SIG-M5 (cell line): ENCODE data around the gene NDUFB6.
A peak's percentile ranks its signal among the peaks of the same experiment; 100 is the strongest.
"Not testable (repeated sequence)": the region's sequence is repeated elsewhere in the genome, so short reads cannot be mapped to it uniquely, and the experiment has no call there.

Source experiments
- DNase-seq: peaks from one replicate; lab custom pipeline; 2025; lab: John Stamatoyannopoulos, UW

Gene NDUFB6

DNA sequence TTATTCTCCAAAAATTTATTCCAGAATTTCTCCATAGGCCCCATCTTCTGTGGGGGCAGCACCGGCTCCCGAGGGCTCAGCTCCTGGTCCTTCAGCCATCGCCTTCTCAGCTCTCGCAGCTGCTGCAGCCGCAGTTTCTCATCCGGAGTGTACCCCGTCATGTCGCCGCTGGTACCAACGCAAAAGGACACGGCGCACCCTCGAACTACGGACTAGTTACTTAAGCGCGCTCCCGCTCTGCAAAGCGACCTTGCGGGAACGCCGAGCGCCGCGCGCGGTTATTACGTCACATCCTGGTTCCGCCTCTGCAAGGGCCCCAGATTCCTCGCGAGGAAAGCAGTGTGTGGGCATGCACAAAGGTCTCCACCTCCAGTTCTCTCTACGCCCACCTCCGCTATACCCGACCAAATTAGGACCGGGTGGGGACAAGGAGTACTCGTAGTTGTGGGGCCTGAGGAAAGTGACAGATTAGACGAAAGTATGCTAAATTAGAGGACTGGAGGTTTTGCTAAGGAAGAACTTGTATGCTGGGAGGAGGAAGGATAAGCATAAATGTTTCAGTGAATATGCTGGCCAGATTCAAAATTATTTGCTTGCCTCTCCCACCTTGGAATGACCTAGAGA is at the start of gene NDUFB6:
Gene NDUFB6, minus strand, starts transcription at position 260 of the 624 bp plus-strand sequence. Its CDS starts 99 bp downstream, at position 161.
- DNase-seq: peak; percentile 82

DNA sequence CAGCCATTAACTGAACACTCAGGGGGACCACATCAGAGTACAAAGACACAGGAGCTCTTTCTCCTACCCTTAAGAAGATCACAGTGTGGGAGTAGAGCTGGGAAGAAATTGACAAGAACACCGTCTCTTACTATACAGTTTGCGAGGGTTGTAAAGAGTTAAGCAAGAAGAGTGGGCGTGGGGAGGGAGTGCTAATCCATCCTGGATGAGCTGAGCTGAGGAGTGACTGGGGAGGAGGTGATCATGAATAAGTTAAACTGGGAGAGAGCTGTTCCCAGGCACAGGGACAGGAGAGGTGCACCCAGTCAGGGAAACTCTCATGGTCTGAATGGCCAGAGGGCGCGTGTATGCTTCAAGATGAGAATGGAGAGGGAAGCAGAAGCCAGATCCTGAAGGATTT is 45.3 kb upstream of the NDUFB6 start:
- DNase-seq: no peak

DNA sequence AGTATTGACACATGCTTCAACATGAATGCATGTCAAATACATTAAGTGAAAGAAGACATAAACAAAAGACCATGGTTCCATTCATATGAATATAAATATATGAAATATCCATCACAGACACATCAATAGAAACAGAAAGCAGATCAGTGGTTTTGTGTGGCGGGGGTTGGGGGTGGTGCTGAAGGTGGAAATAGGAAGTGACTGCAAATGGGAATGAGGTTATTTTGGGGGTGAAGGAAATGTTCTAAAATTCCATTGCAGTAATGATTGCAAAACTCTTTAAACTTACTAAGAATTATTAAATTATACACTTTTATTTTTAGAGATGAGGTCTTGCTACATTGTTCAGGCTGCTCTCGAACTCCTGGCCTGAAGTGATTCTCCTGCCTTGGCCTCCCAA is 33.9 kb upstream of the NDUFB6 start:
- DNase-seq: no peak

DNA sequence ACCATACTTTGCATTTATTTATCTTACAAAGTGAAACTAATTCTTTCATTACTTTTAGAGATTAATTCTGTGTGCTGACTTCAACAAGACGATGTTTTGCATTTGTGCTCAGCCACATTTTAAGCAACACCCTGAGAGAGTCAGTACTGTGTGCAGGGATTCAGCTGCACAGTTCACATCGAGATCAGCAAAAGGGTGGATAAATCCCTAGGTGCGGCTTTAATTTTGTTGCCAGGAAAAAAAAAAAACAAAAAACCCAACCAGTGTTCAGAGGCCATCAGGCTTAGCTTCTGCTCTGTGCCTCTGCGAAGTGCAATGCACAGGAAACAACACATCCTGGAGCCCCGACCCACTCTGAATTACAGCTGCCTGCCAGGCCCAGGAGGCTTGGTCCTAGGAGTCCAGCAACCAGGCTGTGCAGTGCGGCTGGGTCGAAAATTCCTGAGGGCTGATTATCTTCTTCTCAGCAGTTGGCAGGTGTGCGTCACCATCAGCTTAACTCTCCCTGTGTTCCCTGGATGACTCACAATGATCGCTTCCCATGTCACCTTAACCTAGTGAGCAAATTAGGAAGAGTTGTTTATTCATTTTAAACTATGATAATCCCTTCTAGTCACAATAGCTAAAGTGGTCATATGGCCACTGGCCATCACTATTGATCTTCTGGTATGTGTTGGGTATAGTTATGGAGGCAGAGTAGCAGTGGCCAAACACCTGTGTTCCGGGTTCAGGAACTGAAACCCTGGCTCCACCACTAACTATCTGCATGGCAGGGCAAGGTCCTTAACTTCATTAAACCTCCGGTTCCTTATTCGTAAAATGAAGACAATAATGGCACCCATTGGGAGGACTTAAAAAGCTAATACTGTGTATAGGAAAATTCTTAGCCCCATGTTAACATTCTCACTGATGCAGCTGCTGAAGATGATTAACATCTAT is 31.2 kb upstream of the NDUFB6 start:
- no peak for DNase-seq

DNA sequence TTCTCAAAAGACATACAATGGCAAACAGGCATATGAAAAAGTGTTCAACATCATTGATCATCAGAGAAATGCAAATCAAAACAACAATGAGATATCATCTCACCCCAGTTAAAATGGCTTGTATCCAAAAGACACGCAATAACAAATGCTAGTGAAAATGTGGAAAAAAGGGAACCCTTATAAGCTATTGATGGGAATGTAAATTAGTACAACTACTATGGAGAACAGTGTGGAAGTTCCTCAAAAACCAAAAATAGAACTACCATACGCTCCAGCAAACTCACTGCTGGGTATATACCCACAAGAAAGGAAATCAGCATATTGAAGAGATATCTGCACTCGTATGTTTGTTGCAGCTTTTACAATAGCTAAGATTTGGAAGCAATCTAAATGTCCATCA is 26.1 kb upstream of the NDUFB6 start:
- not testable (repeated sequence) for DNase-seq

DNA sequence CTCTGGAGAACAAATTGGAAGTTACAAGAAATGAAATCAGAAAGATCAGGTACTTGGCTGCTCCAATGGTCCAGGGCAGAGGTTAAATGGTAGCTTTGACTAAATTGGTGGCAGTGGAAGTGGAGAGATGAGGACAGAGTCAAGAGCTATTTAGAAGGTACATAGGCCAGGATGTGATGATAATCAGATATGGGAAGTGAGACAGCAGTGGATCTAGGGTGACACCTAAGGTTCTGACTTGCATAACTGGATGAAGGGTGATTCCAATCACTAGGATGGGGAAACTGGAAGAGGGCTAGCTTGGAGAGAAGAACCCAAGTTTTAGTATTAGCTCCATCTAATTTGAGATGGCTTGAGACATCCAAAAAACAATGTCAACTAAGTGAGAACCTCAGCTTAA is 24.0 kb upstream of the NDUFB6 start:
- DNase-seq: no peak

DNA sequence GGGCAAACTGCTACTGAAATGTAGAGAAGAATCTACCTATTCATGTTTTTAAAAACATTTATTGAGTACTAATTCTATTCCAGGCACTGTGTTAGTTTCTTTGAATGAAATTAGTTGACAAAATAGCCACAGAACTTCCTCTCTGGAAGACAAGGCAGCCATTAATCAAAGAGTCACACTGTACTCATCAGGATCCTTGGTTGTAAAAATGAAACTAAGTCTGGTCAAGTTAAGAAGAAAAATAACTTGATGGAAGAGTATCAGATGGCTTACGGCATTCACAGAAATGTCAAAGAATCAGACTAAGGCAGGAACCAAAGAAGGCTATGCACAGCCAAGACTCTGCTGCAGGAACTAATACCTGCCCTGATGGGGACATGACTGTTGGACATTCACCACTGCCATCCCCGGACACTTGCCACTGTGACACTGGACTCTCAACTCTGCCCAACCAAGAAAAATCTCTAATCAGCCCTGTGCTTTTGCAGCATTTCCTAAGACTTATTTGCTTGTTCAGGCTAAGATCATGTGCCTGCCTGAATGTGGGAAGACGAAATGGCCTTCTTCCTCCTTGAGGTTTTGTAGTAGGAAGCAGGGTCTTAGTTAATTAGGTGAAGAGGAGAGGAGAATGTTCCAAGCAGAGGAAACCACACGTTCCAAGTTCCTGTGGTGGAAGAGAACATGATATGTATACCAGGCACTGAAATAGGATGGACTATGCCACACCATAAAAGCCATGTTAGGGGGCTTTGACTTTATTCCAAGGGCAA is 23.3 kb upstream of the NDUFB6 start:
- no peak for DNase-seq

DNA sequence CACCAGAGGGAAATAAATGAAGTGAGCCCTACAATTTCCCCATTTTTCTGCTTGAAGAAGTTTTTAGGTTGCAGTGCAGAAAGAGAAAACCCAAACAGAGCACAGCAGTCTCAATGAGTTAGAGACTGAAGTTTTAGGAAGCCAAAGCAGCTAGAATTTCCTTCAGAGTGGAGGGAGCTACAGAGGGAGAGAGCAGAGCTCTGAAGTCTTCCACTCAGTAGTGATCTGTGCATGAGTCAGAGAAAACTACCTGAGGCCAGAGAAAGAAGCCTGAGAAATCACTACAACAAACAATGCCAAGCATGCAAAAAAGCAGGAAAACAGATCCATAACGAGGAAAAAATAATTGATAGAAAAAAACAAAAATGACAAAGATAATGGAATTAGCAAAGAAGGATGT is 17.9 kb upstream of the NDUFB6 start:
- no peak for DNase-seq

DNA sequence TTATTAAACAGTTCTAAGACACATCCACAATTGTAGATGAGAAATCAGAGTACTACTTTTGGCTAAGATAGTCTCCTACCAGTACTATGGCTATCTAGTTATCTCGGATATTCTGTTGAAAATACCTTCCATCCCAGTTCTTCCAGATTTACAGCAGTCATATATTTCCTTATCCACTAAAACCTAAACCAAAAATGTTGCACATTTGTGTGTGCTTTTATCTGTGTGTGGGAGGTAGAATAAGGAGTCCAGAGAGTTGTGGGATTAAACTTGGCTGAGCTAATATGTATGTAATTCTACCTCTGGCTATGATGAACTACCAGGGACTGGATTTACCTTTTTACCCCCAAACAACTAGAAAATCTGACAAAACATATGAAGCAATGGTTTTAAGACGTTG is 17.5 kb upstream of the NDUFB6 start:
- no peak for DNase-seq

DNA sequence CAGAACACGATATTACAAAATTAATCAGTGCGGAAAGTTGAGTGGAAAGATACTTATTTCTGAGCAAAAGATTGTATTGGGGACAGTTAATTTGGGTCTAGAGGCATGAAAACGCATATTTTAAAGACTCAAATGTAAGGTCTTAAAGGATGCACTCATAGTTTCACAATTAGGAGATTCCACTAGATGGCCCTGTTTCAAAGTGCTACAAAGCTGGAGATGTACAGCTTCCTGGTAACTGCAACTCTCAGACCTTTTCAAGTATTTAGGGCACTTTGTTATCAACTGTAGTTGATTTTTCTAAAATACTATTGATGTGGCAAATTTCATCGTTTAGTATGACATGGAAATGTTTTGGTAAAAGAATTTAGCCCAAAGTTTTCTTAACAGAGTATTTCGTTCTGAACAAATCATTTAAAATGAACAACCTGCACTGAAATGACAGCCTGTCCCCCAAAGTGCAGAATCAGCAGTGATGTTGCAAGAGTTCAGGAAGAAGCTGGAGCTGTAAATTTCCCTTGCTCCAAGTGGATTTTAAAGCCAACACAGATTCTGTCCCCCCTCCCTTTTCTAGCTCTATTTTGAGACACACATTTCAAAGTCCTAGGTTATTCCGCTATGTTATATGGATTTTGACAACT is 16.2 kb upstream of the NDUFB6 start:
- no peak for DNase-seq

DNA sequence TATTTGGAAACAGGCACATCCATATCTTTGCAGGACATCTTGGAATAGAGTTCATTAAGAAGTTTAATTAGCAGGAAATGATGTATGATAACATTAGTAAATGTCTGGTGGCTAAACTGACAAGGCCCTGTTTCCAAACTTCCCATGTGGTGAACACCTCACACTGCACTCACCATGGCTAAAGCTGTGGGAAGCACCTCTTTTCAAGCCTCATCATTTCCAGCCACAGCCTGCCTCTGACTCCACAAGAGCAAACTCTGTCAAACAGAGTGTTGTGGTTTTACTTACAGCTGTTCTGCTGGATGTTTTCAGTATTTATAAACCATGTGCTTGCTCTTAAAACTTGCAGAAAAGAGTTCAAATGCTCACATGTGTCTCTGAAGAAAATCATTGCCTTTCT is 14.9 kb upstream of the NDUFB6 start:
- DNase-seq: no peak

DNA sequence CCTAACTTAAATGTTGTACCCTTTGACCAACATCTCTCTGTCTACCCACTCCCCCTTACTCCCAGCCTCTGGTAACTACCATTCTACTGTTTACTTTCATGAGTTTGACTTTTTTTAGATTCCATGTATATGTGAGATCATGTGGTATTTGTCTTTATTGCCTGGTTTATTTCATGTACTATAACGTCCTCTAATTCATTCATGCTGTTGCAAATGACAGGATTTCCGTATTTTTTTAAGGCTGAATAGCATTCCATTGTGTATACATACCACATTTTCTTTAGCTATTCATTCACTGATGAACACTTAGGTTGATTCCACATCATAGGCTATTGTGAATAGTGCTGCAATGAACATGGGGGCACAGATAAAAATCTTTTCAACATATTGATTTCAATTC is 11.8 kb upstream of the NDUFB6 start:
- DNase-seq: no peak

DNA sequence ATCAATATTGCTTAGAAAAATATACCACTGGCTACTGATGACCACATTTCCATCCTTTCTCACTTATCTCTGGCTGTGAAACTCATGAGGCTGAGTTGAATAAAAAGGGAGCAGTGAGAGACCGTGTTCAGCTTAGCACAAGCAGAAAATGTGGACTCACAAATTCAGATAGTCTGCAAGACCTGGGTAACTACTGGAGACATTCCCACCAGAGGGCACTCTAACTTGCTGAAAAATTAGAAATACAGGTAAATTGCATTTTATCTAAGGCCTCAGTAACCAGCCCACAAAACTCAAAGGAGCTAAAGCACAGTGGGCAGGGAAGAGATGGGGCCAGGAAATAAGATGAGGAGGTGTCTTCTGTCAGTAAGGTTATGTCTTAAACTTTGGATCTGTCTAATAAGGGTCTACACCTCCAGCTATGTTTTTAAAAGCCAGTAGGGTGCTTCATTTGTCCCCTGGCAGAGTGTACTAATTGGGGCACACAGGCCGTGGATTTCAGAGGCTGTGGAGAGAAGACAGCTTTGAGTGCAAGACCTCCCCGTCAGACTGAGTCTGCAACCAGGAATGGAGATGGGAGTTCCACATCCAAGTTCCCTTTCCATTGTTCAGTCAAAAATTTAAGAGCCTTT is 8.7 kb upstream of the NDUFB6 start:
- no peak for DNase-seq

DNA sequence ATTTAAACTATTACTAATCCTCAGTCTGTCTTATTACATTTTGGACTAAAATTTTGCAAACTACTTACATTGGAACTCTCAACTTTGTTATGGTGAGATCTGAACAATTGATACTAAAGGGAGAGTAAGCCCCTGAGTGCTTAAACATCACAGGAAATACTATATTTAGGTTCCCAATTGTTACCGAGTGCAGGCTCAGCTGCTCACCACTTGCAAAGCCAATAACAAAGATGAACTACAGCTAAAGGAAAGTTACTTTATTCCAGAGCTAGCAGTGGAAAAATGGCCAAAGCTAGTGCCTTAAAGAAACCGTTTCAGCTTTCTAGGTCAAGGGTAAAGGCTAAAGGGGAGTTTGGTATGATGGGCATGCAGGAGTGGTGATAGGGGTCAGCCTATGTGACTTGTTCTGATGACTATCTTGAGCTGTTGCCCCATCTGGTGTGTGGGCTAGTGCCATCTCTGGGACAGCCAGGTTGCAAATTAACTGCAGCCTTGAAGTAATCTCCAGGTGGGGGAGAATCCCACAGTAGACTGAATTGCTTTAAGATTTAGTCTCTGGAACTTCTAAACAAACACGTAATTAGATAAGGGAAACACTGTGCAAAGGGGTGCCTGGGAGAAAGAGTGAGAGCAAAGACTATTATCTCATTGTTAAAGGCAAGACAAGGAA is 7.8 kb upstream of the NDUFB6 start:
- no peak for DNase-seq

DNA sequence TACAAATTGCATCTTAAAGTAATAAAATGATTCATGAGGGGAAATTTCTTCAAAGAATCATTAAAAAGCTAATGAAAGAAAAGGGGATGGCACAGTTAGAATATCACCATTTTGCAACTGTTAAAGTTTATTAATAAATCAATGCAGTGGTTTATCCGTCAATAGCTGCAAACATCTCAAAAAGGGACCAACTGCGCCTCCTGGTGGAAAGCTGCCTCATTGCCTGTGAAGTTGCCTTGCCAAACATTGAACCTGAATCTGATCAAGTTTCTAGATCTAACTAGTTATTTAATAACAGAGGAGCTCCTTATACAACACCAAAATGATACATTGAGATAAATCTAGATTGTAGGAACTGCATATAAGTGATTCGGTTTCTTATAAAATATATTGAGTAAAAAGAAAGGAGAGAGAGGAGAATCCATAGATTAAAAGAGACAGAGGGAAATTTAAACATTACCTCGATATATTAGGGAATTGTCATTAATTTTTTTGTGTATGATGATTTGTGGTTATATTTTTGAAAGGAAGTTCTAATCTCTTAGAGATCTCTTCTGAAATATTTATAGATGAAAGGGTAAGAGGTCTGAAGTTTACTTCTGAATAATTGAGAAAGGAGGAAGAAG is 6.9 kb upstream of the NDUFB6 start:
- no peak for DNase-seq

DNA sequence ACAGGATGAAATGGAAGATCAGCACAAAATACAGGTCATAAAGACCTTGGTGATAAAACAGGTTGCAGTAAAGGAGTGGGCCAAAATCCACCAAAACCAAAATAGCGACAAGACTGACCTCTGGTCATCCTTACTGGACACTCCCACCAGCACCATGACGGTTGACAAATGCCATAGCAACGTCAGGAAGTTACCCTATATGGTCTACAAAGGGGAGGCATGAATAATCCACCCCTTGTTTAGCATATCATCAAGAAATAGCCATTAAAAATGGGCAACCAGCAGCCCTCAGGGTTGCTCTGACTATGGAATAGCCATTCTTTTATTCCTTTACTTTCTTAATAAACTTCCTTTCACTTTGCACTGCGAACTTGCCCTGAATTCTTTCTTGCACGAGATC is 6.0 kb upstream of the NDUFB6 start:
- no peak for DNase-seq

DNA sequence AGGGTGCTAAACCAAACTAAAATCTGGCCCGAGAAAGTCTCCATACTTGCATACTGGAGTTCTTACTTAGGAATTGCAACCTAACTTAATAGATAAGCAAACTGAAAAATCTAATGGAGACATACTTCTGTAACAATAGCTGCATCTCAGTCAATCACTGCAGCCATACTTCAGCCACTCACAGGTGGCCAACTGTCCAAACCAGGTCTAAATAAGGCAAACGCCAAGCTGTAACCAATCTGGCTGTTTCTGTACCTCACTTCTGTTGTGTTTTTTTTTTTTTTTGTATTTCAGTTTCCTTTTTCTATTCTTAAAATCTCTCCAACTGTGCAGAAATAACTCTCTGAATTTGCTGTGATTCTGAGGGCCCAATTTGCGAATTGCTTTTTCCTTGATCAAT is 4.4 kb upstream of the NDUFB6 start:
- no peak for DNase-seq

DNA sequence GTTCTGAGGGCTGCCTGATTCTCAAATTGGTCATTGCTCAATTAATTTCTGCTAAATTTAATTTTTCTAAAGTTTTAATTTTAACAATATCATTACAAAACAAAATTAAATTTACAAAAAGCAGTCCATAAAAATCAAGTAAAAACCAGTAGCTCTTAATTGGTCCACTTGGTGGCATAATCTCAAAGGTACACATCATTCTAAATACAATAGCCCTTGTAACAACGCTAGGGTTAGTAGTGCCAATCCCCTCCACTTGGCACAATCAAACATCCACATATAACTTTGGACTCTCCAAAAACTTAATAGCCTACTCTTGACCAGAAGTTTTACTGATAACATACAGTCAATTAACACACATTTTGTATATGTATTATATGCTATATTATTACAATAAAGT is 1.9 kb upstream of the NDUFB6 start:
- no peak for DNase-seq

DNA sequence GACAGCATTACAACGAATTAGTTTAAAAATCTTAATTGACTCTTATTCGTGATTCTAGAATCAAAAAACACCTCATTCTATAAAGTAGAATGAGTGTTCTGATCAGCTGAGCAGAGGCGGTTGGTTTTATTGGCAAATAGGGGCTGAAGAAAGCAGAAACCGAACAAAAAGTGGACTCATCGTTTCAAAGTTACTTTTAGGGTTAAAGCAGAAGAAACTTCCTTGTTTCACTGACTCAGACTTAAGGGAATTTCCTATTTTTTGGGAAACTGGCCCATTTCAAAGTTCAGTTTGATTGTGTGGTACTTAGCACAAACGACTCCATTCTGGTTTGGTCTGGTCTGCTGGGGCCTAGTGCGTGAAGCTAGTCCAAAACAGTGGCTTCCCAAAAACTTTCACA is 862 bp upstream of the NDUFB6 start:
- DNase-seq: no peak

DNA sequence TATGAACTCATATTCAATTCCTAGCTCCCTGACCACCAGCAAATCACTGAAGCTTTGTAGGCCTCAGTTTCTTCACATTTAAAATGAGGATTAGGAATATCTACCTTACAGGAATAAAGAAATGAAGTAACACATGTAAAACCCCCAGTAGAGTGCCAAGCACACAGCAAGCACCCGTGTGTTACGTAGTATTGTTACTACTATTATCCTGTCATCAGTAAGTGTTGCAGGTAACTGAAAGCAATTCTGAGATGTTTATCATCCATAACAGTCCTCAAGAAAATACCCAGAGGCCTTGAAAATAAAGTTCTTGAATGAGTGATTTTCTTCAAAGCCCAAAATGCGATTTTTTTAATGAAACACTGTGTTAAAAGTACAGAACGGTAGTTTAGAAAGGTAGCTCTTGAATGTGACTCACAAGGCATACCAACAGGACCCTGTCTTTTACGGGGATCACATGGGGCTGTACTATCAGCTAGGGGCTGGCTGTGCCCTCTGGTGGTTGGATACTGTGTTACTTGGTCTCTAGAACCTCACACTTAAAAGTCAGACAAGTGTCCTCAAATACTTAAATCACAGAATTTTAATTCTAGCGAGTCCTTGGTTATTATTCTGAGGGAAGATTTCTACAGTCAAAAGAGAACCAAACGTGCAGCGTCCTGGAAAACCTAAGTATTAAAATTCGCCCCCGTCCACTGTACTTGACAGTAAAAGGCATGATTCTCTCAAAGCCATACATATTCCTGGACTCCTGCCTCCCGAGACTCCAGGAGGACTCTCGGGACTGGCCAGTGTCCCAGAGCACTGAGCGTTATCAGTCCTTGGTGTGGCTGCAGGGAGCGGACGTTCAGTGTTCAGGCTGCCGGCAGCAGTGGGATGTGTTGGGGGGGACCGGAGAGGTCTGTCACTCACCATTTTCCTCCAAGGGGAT is 725 bp downstream of the NDUFB6 start:
- no peak for DNase-seq
